Measurements from ENCODE around the gene ARHGAP44.

DNA sequence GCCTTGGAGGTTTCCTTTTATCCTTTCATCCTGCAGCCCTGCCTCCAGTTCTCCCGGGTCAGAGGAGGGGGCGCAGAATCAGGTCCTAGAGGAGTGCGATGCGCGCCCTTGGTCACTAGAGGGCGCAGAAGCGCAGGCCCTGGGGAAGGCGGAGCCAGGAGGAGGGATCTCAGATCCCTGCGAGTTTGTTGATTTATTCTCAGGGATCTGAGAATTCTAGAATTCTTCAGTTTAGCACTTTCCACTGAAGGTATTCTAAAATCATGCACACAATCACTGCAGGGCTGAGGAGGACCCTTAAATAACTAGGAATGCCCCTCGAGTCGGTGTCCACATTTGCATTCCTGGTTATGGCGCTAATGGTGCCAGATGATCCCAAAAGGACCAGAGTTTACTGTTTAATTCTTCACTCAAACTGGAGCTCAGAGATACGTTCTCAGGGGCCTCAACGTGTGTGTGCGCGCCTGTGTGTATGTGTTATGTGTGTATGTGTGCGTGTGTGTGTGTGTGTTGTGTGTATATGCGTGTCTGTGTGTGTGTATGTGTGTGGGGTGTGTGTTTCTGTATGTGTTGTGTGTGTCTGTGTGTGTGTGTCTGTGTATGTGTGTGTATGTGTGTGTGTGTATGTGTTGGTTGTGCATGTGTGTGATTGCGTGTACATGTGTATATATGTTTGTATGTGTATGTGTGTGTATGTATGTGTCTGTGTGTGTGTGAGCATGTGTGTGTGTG lies 235.4 kb downstream of the ARHGAP44 start:
- no peak for TF ChIP-seq EP300 (IDR thresholded peaks at IDR 0.05)
- TF ChIP-seq, protein P1, sequence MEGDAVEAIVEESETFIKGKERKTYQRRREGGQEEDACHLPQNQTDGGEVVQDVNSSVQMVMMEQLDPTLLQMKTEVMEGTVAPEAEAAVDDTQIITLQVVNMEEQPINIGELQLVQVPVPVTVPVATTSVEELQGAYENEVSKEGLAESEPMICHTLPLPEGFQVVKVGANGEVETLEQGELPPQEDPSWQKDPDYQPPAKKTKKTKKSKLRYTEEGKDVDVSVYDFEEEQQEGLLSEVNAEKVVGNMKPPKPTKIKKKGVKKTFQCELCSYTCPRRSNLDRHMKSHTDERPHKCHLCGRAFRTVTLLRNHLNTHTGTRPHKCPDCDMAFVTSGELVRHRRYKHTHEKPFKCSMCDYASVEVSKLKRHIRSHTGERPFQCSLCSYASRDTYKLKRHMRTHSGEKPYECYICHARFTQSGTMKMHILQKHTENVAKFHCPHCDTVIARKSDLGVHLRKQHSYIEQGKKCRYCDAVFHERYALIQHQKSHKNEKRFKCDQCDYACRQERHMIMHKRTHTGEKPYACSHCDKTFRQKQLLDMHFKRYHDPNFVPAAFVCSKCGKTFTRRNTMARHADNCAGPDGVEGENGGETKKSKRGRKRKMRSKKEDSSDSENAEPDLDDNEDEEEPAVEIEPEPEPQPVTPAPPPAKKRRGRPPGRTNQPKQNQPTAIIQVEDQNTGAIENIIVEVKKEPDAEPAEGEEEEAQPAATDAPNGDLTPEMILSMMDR (IDR thresholded peaks at IDR 0.05): peak; percentile 70 to 94 (median 76)
- TF ChIP-seq POLR2A (IDR thresholded peaks at IDR 0.05): no peak
- TF ChIP-seq POLR2AphosphoS5 (IDR thresholded peaks at IDR 0.05): no peak
